Epidermal melanocyte (primary cell): ENCODE data around the gene P2RY14.
"Not testable (repeated sequence)": the region's sequence is repeated elsewhere in the genome, so short reads cannot be mapped to it uniquely, and the experiment has no call there.

Source experiments
- DNase-seq: peaks from one replicate; pipeline ENCODE4 v3.0.0; 2011; ENCODE audit warnings: low spot score; ENCODE audit not compliant: insufficient read length

Gene P2RY14

DNA sequence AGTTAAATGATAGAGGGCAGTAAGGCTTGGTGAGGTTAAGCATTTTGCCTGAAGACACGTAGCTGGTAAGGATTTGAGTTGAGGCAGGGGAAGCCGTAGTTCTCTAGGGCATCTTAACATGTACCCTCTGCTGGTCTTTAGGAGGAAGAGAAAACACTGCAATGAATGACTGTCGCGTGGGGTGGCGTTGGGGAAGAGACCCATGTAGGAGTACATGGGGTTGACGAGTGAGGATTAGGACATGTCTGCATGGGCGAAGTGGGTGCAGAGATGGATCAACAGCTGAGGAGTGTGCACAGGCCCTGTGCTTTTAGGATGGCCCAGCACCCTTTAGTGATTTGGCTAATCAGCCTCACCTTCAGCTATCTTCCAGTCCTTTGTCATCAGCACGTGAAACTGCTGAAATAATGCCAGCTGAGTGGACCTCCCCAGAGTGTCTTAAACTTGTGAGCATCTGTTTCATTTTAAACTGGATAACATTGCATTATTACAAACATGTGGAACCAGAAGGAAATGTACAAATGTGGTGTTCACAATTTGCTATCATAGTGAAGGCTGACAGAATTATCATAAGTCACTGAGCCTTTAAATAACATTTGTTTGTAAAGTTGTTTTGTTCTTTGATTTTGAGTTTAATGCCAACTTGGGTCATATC, 15.3 kb downstream of the P2RY14 start:
- no peak for DNase-seq

- no peak for DNase-seq
These were observed 18.7 kb downstream of the P2RY14 start for GRCh38 chr3:151259664-151260063.

GRCh38 chr3:151256749-151257148, 21.6 kb downstream of the P2RY14 start:
- DNase-seq = no peak

DNA sequence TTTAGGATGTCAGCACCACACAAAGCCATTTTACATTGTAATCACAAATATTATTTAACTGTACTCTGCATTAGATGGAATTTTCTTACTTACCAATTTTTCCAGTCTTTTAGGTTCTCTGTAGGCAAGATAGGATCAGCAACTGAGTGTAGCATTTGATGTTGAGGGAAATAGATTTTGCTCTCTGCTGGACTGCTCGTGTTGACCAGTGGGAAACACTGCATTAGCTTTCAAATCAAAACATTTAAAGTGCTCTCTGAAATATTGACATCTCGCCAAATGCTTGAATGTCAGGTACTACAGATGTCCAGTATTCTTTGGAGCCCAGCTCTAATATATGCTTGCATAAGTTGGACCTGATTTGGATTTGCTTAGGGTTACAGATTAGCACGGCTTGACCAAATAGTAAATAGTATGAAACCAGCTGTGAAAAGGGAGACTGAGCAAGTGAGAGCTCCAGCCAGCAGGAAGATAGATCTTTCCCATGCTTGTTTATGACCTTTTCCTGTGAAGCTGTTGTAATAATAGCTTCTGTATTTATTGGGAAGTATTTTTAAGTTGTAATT, 29.5 kb downstream of the P2RY14 start:
- DNase-seq = no peak

DNA sequence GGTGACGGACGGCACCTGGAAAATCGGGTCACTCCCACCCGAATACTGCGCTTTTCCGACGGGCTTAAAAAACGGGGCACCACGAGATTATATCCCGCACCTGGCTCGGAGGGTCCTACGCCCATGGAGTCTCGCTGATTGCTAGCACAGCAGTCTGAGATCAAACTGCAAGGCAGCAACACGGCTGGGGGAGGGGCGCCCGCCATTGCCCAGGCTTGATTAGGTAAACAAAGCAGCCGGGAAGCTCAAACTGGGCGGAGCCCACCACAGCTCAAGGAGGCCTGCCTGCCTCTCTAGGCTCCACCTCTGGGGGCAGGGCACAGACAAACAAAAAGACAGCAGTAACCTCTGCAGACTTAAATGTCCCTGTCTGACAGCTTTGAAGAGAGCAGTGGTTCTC, 36.3 kb downstream of the P2RY14 start:
- DNase-seq = not testable (repeated sequence)

GRCh38 chr3:151236736-151237135, 41.6 kb downstream of the P2RY14 start:
- DNase-seq = no peak

GRCh38 chr3:151236316-151236715, 42.0 kb downstream of the P2RY14 start:
- no peak for DNase-seq

DNA sequence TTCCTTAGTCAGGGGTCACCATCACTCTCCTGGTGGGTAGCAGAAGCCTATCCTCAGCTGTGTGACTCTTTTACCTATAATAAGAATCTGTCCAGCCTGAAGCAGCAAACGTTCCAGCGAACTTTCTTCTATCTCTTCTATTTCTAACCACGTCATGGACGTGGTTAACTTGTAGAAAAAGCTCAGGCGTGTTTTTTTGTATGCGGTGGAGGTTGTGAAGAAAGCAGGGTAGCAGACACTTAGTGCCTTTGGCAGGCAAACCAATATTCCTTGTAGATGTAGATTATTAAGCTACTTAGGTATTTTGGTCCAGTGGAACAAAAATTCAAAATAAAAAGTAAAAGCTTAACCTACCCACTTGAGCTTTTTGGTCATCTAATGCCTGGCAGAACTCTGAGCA, 43.5 kb downstream of the P2RY14 start:
- no peak for DNase-seq

GRCh38 chr3:151232991-151233390, 45.4 kb downstream of the P2RY14 start:
- DNase-seq = no peak

- not testable (repeated sequence) for DNase-seq
These were observed 45.9 kb downstream of the P2RY14 start for GRCh38 chr3:151232403-151232802.

DNA sequence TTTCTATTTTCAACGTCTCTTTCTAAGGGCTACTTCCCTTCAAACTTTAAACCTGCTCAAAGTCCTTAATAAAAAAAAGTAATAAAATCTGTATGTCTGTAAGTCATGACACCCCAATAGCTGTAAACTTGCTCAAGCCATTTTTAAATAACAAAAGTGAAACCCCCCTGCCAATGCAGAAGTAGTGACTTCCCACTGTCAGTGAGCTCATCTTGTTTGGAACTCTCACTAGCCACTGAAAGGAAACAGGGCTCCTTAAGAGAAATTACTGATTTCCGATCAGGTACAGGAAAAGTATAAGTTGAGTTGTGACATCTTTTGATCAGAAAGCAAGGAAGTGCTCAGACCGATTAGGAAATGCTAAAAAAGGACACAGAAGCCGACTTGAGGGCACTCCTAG, 47.7 kb downstream of the P2RY14 start:
- no peak for DNase-seq

GRCh38 chr3:151228666-151229040, 49.7 kb downstream of the P2RY14 start:
- no peak for DNase-seq

DNA sequence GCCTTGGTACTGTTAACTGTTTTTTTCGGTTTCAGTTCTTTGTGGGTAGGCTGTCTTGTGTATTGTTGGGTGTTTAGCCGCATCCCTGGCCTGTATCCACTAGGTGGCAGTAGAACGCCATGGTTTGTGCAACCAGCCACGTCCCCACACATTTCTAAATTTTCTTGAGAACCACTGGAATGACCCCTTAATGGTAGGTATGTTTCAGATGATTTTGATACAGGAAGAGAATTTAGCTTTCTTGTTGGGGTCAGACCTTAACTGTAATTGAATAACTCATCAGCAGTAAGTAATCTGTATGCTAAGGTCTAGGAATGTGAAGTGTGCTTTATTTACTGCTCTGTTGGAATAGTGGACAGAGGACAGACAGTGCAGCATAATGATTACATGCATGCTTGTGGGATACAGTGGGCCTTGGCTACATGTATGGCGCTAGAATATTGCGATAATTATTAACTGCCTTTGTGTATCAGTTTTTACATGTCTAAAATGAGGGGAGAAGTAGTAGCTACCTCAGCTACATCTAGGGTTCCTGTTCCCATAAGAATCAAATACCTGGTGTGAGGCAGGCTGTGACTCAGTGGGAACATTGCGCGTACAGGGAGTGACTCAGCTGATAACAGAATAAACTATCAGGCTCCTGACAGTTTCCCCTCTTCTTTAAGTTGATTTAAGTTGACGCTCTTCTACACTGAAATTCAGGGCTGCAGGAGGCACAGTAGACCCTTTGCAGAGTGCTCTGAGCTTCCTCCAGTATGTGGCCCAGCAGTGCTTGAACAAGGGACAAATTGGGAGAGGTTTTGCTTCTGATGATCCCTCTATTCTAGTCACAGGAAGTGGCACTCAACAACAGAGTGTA, 50.3 kb downstream of the P2RY14 start:
- peak; percentile 71 for DNase-seq

GRCh38 chr3:151227266-151227806, 51.0 kb downstream of the P2RY14 start:
- no peak for DNase-seq

GRCh38 chr3:151226825-151227224, 51.5 kb downstream of the P2RY14 start:
- DNase-seq = no peak

DNA sequence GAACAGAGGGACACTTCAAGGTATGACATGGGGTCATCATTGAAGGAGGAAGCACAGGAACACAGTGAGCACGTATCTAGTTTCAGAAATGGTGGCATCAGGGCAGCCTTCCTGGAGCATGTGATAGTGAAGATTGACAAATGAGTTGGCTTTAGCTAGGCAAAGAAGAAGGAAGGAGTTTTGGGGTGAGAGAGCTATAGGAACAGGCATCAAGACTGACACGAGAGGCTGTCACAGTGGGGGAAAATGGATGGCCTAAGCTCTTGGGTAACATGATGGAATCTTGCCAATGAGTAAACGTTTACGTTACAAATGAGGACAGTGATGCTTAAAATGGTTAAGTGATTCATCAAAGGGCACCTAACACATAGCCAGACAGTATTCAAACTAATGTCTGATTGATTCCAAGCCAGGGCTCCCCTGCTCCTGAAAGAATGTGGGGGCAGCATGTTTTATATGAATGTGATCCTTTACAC, 52.2 kb downstream of the P2RY14 start:
- DNase-seq = no peak

DNA sequence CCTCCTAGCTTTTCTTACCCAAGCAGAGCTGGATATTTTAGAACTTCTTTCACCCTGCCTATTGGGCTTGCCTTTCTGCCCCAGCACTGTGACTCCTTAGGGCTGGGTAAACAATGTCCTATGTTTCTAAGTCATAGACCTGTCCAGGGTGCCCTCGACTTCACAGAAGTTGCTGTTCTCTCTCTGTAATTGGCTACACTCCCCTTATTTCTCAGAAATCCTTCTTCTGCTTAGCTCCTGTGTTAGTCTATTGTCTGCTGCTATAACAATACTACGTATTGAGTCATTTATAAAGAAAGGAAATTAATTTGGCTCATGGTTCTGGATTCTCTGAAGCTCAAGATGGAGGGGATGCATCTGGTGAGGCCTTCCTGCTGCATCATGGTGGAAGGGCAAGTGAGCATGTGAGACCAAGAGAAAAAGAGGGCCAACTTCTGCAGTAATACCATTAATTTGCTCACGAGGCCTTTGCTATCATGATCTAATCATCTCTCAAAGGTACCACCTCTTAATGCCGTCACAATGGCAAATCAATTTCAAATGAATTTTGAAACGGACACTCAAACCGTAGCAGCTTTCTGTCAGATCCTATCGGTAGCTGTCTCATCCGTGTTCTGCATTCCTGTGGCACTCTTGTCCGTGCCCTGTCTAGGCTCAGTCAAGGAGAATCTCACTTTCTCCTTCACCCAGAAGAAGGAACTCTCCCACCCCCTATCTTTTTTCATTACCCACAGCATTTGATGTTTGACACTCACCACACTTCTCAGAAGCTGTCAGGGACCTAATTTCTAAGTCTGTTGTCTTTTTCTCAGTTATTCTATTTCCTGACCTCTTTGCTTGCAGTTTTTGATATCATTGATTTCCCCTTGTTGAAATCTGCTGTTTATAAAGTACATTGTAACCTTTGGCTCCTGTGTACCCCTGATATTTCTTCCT, 53.0 kb downstream of the P2RY14 start:
- DNase-seq = no peak

- DNase-seq = no peak
These were observed 54.0 kb downstream of the P2RY14 start for GRCh38 chr3:151224268-151224866.

DNA sequence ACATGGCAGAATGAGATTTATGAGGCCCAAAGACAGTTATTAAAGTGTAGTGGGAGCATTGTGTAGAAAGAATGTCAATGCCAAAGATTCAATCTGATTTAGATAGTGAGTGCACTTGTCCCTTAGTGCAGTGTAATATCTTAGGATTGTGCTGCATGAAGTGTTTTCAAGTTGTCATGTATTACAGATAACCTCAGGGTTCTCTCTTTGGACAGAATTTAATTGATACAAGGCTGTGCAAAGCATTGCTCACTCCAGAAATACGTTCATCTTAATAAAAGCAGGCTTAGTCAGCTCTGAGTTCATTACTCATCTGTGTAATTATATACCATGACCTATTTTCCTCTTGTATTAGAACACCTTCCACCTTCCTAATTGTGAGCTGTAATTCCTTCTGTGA, 59.3 kb downstream of the P2RY14 start:
- no peak for DNase-seq

- DNase-seq = no peak
These were observed 60.2 kb downstream of the P2RY14 start for GRCh38 chr3:151218136-151218535.
